Activated CD8-positive, alpha-beta T cell treated with anti-CD3 and anti-CD28 coated beads for 36 hours (primary cell): ENCODE data around the gene RAI1. TPM values are rescaled to one million over a fixed set of nuclear protein-coding genes. Genes with fewer than 3 reads are reported as not detected.

Experiments
- ATAC-seq: fragments of 200-7000 bp; cut with Tn5 transposase; one replicate; pipeline ENCODE4 v1.10.0; 2021; ENCODE audit warnings: mild to moderate bottlenecking, moderate library complexity
- CTCF ChIA-PET: fragments of 350-600 bp; sonication (Branson Sonifier 250); formaldehyde crosslinking; loops from one replicate; lab custom pipeline; 2021; ENCODE audit warnings: antibody characterized with exemption; lab: Charles Lee
- POLR2A ChIA-PET: fragments of 350-600 bp; sonication (Branson Sonifier 250); formaldehyde crosslinking; loops from one replicate; lab custom pipeline; 2021; ENCODE audit warnings: antibody characterized with exemption; lab: Charles Lee
- DNase-seq: peaks from one replicate; pipeline ENCODE4 v3.0.0-alpha.2; 2020
- H3K27ac Mint-ChIP-seq: one replicate; pipeline ENCODE4 v1.8.0; 2021; ENCODE audit warnings: mild to moderate bottlenecking, mixed read lengths
- H3K27me3 Mint-ChIP-seq: one replicate; pipeline ENCODE4 v1.8.0; 2021; ENCODE audit warnings: mixed read lengths
- H3K36me3 Mint-ChIP-seq: one replicate; pipeline ENCODE4 v1.8.0; 2021; ENCODE audit warnings: low read depth, mixed read lengths
- H3K4me1 Mint-ChIP-seq: one replicate; pipeline ENCODE4 v1.8.0; 2021; ENCODE audit warnings: low read depth, mixed read lengths
- H3K4me3 Mint-ChIP-seq: one replicate; pipeline ENCODE4 v1.8.0; 2021; ENCODE audit warnings: mild to moderate bottlenecking, moderate library complexity, mixed read lengths
- H3K9me3 Mint-ChIP-seq: one replicate; pipeline ENCODE4 v1.8.0; 2021; ENCODE audit warnings: mixed read lengths
- intact Hi-C: fragments of 100-400 bp; cut with micrococcal nuclease; formaldehyde crosslinking; loops from one replicate; pipeline ENCODE4 v1.10.0; 2022
- total RNA-seq, 2 experiments: library from RNA; stranded (reverse); gene quantifications; one replicate each; pipeline ENCODE4 v1.2.3, GENCODE V29; 2021
- TF ChIP-seq, protein P1 (sequence below): fragments of 200-600 bp; IDR thresholded peaks from one replicate; pipeline ENCODE4 v1.8.0; 2022; ENCODE audit warnings: antibody characterized with exemption, mild to moderate bottlenecking

Gene RAI1
- total RNA-seq, 2 experiments from 2014 or later: 18.1 to 20.3 TPM

DNA sequence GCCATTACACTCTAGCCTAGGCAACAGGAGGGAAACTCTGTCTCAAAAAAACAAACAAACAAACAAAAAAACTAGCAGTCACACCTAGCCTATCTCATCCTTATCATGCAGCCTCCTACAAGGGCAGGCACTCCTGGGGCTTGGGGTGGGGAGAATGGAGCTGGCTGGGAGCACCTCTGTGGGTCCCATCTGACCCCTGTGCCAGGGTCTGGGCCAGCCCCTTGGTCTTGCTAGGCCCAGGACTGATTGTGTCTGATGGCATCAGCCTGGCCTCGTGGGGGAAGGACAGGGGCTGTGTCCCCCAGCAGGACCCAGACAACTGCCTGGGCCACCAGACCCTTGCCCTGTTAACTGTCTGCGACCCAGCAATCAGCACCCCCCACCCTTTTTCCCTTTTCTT, 105.7 kb downstream of the RAI1 start:
- POLR2A ChIA-PET: interaction anchor here (1.2 kb wide), 1 partner anchor 9 kb away, joined by 3 read pairs; no protein-coding TSS in a partner anchor
- ATAC-seq (no peak), DNase-seq (no peak)
- Mint-ChIP-seq H3K9me3 (no peaks in the 10 kb centered on the region), H3K4me3 (no peak overlapping the region), H3K27me3 (no peaks in the 10 kb centered on the region), H3K27ac (no peak overlapping the region), H3K36me3 (no peaks in the 10 kb centered on the region), H3K4me1 (peaks cover 22% of the 10 kb centered on the region)
- TF ChIP-seq, protein P1, sequence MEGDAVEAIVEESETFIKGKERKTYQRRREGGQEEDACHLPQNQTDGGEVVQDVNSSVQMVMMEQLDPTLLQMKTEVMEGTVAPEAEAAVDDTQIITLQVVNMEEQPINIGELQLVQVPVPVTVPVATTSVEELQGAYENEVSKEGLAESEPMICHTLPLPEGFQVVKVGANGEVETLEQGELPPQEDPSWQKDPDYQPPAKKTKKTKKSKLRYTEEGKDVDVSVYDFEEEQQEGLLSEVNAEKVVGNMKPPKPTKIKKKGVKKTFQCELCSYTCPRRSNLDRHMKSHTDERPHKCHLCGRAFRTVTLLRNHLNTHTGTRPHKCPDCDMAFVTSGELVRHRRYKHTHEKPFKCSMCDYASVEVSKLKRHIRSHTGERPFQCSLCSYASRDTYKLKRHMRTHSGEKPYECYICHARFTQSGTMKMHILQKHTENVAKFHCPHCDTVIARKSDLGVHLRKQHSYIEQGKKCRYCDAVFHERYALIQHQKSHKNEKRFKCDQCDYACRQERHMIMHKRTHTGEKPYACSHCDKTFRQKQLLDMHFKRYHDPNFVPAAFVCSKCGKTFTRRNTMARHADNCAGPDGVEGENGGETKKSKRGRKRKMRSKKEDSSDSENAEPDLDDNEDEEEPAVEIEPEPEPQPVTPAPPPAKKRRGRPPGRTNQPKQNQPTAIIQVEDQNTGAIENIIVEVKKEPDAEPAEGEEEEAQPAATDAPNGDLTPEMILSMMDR: no peak
- CTCF ChIA-PET: interaction anchor here (1.8 kb wide), 1 partner anchor 132 kb away, joined by 4 read pairs; no protein-coding TSS in a partner anchor
- intact Hi-C loops: no loop called here

GRCh38 chr17:17787568-17787967, 106.3 kb downstream of the RAI1 start:
- peaks cover 28% of the 10 kb centered on the region for H3K4me1 Mint-ChIP-seq
- DNase-seq (no peak), ATAC-seq (no peak)
- intact Hi-C loops: no loop called here
- ChIA-PET POLR2A (interaction anchor here (1.2 kb wide), 1 partner anchor 9 kb away, joined by 3 read pairs; no protein-coding TSS in a partner anchor), CTCF (interaction anchor here (1.8 kb wide), 1 partner anchor 131 kb away, joined by 4 read pairs; no protein-coding TSS in a partner anchor)
- no peak overlapping the region for H3K4me3 Mint-ChIP-seq
- no peaks in the 10 kb centered on the region for H3K27me3 Mint-ChIP-seq
- H3K36me3 Mint-ChIP-seq: no peaks in the 10 kb centered on the region
- TF ChIP-seq, protein P1: no peak
- no peak overlapping the region for H3K27ac Mint-ChIP-seq
- no peaks in the 10 kb centered on the region for H3K9me3 Mint-ChIP-seq

DNA sequence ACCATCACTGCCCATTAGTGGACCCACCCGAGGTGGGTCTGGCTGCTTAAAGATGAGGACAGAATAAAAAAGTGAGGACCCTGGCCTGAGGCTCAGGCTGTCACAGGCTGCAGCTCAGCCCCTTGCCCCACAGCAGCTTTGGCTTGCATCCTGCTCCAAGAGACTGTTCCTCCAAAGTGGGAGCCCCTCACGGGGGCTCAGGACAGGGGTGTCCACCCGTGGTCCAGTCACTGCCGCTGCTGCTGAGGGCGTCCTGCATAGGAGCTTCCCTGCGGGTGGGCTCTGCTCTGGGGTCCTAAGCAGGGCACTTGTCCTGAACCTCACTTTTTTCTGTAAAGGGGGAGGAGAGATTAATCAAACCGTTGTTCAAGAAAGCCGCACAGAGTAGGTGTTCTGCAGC, 107.7 kb downstream of the RAI1 start:
- Mint-ChIP-seq H3K36me3 (peaks cover 7% of the 10 kb centered on the region), H3K27ac (no peak overlapping the region), H3K27me3 (no peaks in the 10 kb centered on the region), H3K9me3 (no peaks in the 10 kb centered on the region), H3K4me3 (no peak overlapping the region), H3K4me1 (peaks cover 37% of the 10 kb centered on the region)
- TF ChIP-seq, protein P1: no peak
- CTCF ChIA-PET: no interaction called here
- DNase-seq (no peak), ATAC-seq (no peak)
- POLR2A ChIA-PET: no interaction called here
- intact Hi-C loops: no loop called here

DNA sequence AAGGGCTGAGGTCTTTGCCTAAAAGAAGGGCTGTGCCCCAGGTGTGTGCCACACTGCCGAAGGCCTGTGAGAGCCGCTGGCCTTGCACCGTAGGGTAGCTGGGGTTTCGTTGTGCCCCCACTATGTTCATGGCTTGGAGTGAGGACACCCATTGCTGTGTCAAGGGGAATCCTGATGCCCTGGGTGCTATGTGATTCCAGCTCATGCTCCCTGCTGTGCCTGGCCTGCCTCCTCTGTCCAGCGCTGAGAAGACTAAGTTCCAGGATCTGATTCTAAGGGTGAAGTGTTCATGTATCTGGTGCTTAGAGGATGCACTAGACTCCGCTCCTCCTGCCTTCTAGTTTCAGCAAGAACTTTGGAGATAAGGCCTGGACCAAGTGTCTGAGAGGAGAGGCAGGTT, 108.2 kb downstream of the RAI1 start:
- Mint-ChIP-seq H3K4me1 (peaks cover 36% of the 10 kb centered on the region), H3K27ac (no peak overlapping the region), H3K4me3 (no peak overlapping the region), H3K27me3 (no peaks in the 10 kb centered on the region), H3K9me3 (no peaks in the 10 kb centered on the region), H3K36me3 (peaks cover 9% of the 10 kb centered on the region)
- ChIA-PET CTCF (interaction anchor here (1.4 kb wide), 1 partner anchor 13 kb away, joined by 3 read pairs; no protein-coding TSS in a partner anchor), POLR2A (no interaction called here)
- intact Hi-C loops: no loop called here
- TF ChIP-seq, protein P1: no peak
- DNase-seq (no peak), ATAC-seq (no peak)

GRCh38 chr17:17789828-17790636, 108.8 kb downstream of the RAI1 start:
- H3K27ac Mint-ChIP-seq: no peak overlapping the region
- POLR2A ChIA-PET: no interaction called here
- no peak for DNase-seq
- H3K27me3 Mint-ChIP-seq: no peaks in the 10 kb centered on the region
- H3K9me3 Mint-ChIP-seq: no peaks in the 10 kb centered on the region
- H3K4me1 Mint-ChIP-seq: peaks cover 29% of the 10 kb centered on the region
- ATAC-seq: no peak
- CTCF ChIA-PET: interaction anchor here (1.4 kb wide), 1 partner anchor 13 kb away, joined by 3 read pairs; no protein-coding TSS in a partner anchor
- intact Hi-C loops: no loop called here
- TF ChIP-seq, protein P1: no peak
- H3K36me3 Mint-ChIP-seq: peaks cover 9% of the 10 kb centered on the region
- H3K4me3 Mint-ChIP-seq: no peak overlapping the region
